Measurements from ENCODE around the gene CTBP2. TPM values are rescaled to one million over a fixed set of nuclear protein-coding genes. Genes with fewer than 3 reads are reported as not detected.

The CTBP2 gene
- polyA plus RNA-seq, 1 donor (not counting 4 experiments of a cell fraction or from before 2014, with no cell fraction given), result 76.0 TPM

DNA sequence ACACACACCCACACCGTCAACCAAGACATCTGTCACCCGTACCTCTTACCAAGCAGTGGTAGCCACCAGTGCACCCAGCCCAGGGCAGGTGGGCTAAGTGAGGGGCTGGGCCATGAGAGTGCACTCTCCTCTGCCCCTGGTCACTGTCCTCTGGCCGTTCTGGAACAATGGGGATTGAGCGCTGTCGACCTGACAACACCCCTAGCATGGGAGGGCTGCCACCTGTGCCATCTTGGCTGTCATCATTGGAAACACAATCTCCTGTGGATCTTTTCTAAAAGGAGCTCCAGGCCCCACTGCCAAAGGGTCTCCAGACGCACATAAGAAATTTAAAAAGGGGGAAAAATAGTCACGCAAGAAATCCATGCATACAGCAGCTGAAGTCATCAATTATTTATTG lies 80.1 kb downstream of the CTBP2 start:
- Histone ChIP-seq H3K9me3 (ENCODE audit: control insufficient read depth, low read depth, low read length) (no peaks in the 10 kb centered on the region), H3K4me2 (ENCODE audit: control insufficient read depth, extremely low read depth, insufficient read depth, low read depth, low read length) (no peak overlapping the region), H2AFZ (ENCODE audit: control insufficient read depth, low read length) (no peak overlapping the region), H3K27me3 (ENCODE audit: control insufficient read depth, extremely low read depth, insufficient read depth, low read length) (no peaks in the 10 kb centered on the region), H3K4me1 (ENCODE audit: control insufficient read depth, extremely low read depth, insufficient read depth, low read length) (peaks cover 12% of the 10 kb centered on the region), H3K9me1 (ENCODE audit: control insufficient read depth, extremely low read depth, insufficient read depth, low read length) (peaks cover 4% of the 10 kb centered on the region), H3K9ac (ENCODE audit: control insufficient read depth, extremely low read depth, insufficient read depth, low read length) (no peak overlapping the region), H4K20me1 (ENCODE audit: control insufficient read depth, extremely low read depth, insufficient read depth, low read length) (peaks cover 32% of the 10 kb centered on the region), H3K36me3 (ENCODE audit: control insufficient read depth in 2 of 2, extremely low read depth in 1 of 2, insufficient read depth in 2 of 2, low read length in 2 of 2) (peaks cover 18 to 31% of the 10 kb centered on the region in 2 experiments), H3K27ac (ENCODE audit: control insufficient read depth, insufficient read depth, low read length) (no peak overlapping the region), H3K4me3 (ENCODE audit: control insufficient read depth in 2 of 3, extremely low read depth in 1 of 3, insufficient read depth in 2 of 3, low read depth in 1 of 3, low read length in 3 of 3) (no peak overlapping the region), H3K79me2 (ENCODE audit: control insufficient read depth, insufficient read depth, low read length) (peaks cover 87% of the 10 kb centered on the region)
- dilution Hi-C loops (cut with MboI; ENCODE audit: extremely low pct_ligation_motif_present, low sequenced_read_pairs), result no loop called here
- FAIRE-seq, result no peak
- TF ChIP-seq, protein P1, sequence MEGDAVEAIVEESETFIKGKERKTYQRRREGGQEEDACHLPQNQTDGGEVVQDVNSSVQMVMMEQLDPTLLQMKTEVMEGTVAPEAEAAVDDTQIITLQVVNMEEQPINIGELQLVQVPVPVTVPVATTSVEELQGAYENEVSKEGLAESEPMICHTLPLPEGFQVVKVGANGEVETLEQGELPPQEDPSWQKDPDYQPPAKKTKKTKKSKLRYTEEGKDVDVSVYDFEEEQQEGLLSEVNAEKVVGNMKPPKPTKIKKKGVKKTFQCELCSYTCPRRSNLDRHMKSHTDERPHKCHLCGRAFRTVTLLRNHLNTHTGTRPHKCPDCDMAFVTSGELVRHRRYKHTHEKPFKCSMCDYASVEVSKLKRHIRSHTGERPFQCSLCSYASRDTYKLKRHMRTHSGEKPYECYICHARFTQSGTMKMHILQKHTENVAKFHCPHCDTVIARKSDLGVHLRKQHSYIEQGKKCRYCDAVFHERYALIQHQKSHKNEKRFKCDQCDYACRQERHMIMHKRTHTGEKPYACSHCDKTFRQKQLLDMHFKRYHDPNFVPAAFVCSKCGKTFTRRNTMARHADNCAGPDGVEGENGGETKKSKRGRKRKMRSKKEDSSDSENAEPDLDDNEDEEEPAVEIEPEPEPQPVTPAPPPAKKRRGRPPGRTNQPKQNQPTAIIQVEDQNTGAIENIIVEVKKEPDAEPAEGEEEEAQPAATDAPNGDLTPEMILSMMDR (optimal IDR thresholded peaks at IDR 0.05 in 1 of 3, IDR thresholded peaks at IDR 0.05 in 1 of 3, conservative IDR thresholded peaks at IDR 0.05 in 1 of 3; ENCODE audit: extremely low read depth in 1 of 3, insufficient read depth in 2 of 3, low read length in 3 of 3), result no peak
- TF ChIP-seq EZH2 (IDR thresholded peaks at IDR 0.05; ENCODE audit: low read length), result no peak
- no peak for DNase-seq (ENCODE audit: low read depth, low spot score)

DNA sequence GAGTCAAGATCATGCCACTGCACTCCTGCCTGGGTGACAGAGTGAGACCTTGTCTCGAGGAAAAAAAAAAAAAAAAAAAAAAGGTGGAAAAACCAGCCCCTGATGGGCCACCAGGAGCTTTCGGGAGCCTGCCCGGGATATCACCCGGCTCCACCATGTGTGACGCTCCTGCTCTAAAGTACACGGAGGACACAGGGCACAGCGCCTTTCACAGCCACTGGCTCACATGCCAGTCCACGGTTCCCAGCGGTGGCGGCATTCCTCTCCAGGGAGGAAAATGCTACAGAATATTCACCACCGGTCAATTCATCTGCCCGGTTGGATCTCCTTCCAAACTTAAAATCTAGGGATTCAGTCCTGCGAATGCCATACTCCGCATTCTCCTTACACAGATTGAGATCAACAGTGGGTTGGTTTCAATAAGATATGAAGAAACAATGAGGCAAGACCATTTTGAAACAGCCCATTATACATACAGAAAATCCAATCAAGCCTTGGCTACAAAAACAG lies 81.2 kb downstream of the CTBP2 start:
- H3K36me3 ChIP-seq (ENCODE audit: control insufficient read depth in 2 of 2, extremely low read depth in 1 of 2, insufficient read depth in 2 of 2, low read length in 2 of 2), result peaks cover 21 to 30% of the 10 kb centered on the region in 2 experiments
- H4K20me1 ChIP-seq (ENCODE audit: control insufficient read depth, extremely low read depth, insufficient read depth, low read length), result peaks cover 32% of the 10 kb centered on the region
- H3K4me2 ChIP-seq (ENCODE audit: control insufficient read depth, extremely low read depth, insufficient read depth, low read depth, low read length), result no peak overlapping the region
- H3K4me3 ChIP-seq (ENCODE audit: control insufficient read depth in 2 of 3, extremely low read depth in 1 of 3, insufficient read depth in 2 of 3, low read depth in 1 of 3, low read length in 3 of 3), result no peak overlapping the region
- H2AFZ ChIP-seq (ENCODE audit: control insufficient read depth, low read length), result no peak overlapping the region
- peaks cover 6% of the 10 kb centered on the region for H3K4me1 ChIP-seq (ENCODE audit: control insufficient read depth, extremely low read depth, insufficient read depth, low read length)
- dilution Hi-C loops (cut with MboI; ENCODE audit: extremely low pct_ligation_motif_present, low sequenced_read_pairs), result no loop called here
- no peaks in the 10 kb centered on the region for H3K27me3 ChIP-seq (ENCODE audit: control insufficient read depth, extremely low read depth, insufficient read depth, low read length)
- no peaks in the 10 kb centered on the region for H3K9me3 ChIP-seq (ENCODE audit: control insufficient read depth, low read depth, low read length)
- H3K27ac ChIP-seq (ENCODE audit: control insufficient read depth, insufficient read depth, low read length), result no peak overlapping the region
- FAIRE-seq, result no peak
- H3K9me1 ChIP-seq (ENCODE audit: control insufficient read depth, extremely low read depth, insufficient read depth, low read length), result peaks cover 4% of the 10 kb centered on the region
- TF ChIP-seq, protein P1 (optimal IDR thresholded peaks at IDR 0.05 in 1 of 3, IDR thresholded peaks at IDR 0.05 in 1 of 3, conservative IDR thresholded peaks at IDR 0.05 in 1 of 3; ENCODE audit: extremely low read depth in 1 of 3, insufficient read depth in 2 of 3, low read length in 3 of 3), result no peak
- TF ChIP-seq EZH2 (IDR thresholded peaks at IDR 0.05; ENCODE audit: low read length), result no peak
- no peak for DNase-seq (ENCODE audit: low read depth, low spot score)
- peaks cover 93% of the 10 kb centered on the region for H3K79me2 ChIP-seq (ENCODE audit: control insufficient read depth, insufficient read depth, low read length)
- H3K9ac ChIP-seq (ENCODE audit: control insufficient read depth, extremely low read depth, insufficient read depth, low read length), result no peak overlapping the region

Data from keratinocyte (primary cell).